AG10803 (cell line): ENCODE measurements around the gene ADGRL3.

Experiments used
- DNase-seq: peaks from one replicate; pipeline ENCODE4 v3.0.0; 2010; ENCODE audit warnings: low read depth
- H3K4me3 ChIP-seq: 2 replicates; pipeline ENCODE4 v1.5.1; 2011; ENCODE audit warnings: mild to moderate bottlenecking, low read length, control low read depth
- TF ChIP-seq, protein P1 (sequence below): conservative IDR thresholded peaks from 2 replicates; pipeline ENCODE4 v1.5.1; 2011; ENCODE audit warnings: mild to moderate bottlenecking, low read length, control low read depth, inconsistent platforms

Gene ADGRL3

DNA sequence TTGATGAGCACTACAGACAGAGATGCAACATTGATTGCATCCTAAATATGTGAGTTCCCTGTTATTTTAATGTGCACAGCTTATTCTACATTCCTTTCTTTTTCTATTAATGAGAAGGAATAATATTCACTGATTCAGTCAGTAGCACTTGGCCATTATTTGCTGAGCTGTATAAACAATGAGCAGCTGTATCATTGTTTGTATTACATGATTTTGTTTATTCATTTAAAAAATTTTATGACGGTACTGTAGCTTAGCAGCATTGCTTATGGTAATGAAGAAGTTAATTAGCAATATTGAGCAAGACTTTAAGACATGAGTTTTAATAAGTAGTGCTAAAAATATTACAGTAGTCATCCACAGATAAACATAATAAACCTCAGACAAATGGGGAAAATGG is 582.0 kb downstream of the ADGRL3 start:
- TF ChIP-seq, protein P1, sequence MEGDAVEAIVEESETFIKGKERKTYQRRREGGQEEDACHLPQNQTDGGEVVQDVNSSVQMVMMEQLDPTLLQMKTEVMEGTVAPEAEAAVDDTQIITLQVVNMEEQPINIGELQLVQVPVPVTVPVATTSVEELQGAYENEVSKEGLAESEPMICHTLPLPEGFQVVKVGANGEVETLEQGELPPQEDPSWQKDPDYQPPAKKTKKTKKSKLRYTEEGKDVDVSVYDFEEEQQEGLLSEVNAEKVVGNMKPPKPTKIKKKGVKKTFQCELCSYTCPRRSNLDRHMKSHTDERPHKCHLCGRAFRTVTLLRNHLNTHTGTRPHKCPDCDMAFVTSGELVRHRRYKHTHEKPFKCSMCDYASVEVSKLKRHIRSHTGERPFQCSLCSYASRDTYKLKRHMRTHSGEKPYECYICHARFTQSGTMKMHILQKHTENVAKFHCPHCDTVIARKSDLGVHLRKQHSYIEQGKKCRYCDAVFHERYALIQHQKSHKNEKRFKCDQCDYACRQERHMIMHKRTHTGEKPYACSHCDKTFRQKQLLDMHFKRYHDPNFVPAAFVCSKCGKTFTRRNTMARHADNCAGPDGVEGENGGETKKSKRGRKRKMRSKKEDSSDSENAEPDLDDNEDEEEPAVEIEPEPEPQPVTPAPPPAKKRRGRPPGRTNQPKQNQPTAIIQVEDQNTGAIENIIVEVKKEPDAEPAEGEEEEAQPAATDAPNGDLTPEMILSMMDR, result no peak
- no peak overlapping the region for H3K4me3 ChIP-seq
- no peak for DNase-seq

GRCh38 chr4:61783050-61783449 is 582.9 kb downstream of the ADGRL3 start:
- no peak overlapping the region for H3K4me3 ChIP-seq
- TF ChIP-seq, protein P1, result no peak
- no peak for DNase-seq

- DNase-seq, result no peak
- no peak overlapping the region for H3K4me3 ChIP-seq
- TF ChIP-seq, protein P1, result no peak
These were observed 585.6 kb downstream of the ADGRL3 start for GRCh38 chr4:61785761-61786160.

DNA sequence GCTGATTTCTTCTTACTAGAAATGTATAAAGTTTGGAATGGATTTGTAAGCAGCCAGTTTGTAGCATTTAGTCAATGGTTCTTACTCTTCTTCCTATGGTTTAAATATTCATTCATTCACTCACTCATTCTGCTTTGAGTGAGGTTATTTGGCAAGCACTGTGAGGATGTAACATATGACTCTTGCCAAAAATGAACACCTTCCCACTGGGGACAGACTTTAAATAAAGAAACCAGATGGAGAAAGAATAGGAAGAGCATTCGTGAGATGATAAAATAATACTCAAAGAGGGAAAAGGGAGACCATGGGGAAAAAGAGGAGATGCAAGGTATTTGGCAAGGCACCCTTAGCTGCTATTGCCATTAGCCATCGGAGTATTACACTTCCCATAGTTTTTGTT is 586.1 kb downstream of the ADGRL3 start:
- TF ChIP-seq, protein P1, result no peak
- H3K4me3 ChIP-seq, result no peak overlapping the region
- no peak for DNase-seq

DNA sequence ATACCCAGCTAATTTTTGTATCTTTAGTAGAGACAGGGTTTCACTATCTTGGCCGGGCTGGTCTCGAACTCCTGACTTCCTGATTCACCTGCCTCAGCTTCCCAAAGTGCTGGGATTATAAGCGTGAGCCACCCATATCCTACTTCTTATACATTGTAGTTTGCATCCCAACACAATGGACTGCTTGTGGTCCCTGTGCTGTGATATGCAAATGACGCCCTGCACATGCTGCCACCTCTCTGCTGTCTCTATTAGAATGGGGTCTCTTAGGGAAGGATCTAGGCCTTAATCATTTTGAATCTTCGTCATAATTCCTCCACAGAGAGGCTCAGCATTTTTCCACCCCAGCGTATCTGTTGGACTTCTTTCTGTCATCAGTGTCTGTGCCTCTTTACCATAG is 595.9 kb downstream of the ADGRL3 start:
- DNase-seq, result no peak
- TF ChIP-seq, protein P1, result no peak
- H3K4me3 ChIP-seq, result no peak overlapping the region

DNA sequence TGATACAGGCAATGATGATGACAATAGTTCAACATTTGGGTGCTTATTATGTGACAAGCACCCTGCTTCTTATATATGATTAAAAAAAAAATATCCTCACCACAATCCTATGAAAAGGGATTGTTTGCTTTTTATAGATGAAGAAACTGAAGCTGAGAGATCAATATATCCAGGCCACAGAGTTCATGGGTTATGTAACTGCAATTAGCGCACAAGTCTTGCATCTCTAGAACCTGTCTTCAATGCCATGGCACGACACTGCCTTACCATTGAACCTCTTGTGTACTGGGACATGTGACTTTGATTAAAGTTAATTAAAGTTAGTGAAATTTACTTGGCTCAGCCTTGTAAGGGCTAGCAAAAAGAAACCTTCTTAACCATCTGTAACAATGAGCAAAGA is 599.7 kb downstream of the ADGRL3 start:
- TF ChIP-seq, protein P1, result no peak
- DNase-seq, result no peak
- H3K4me3 ChIP-seq, result no peak overlapping the region

- H3K4me3 ChIP-seq, result no peak overlapping the region
- TF ChIP-seq, protein P1, result no peak
- DNase-seq, result no peak
These were observed 605.1 kb downstream of the ADGRL3 start for GRCh38 chr4:61805227-61805626.
